Measurements from ENCODE around the gene DOCK1.

- TF ChIP-seq TAF1 (IDR thresholded peaks at IDR 0.05; ENCODE audit: low read depth, low read length) (no peak), POLR2A (IDR thresholded peaks at IDR 0.05; ENCODE audit: low read depth, low read length) (no peak), SPI1 (IDR thresholded peaks at IDR 0.05; ENCODE audit: low read depth, low read length) (no peak), POLR2AphosphoS5 (IDR thresholded peaks at IDR 0.05; ENCODE audit: low read depth, low read length) (no peak), POU2F2 (IDR thresholded peaks at IDR 0.05; ENCODE audit: low read depth, low read length) (no peak), PAX5 (IDR thresholded peaks at IDR 0.05; ENCODE audit: insufficient read depth, low read length, severe bottlenecking) (no peak)
Observed at GRCh38 chr10:127434006-127434405, 528.8 kb downstream of the DOCK1 start.

All from GM12891 (cell line).